Liver (tissue), 9 donors: ENCODE results near the gene SMYD4. TPM values are rescaled to one million over a fixed set of nuclear protein-coding genes. Genes with fewer than 3 reads are reported as not detected.
A peak's percentile ranks its signal among the peaks of the same experiment; 100 is the strongest.

Experiments used
- DNase-seq: peaks from one replicate; pipeline ENCODE4 v3.0.0-alpha.2; 2017; ENCODE audit warnings: low spot score
- H3K27ac ChIP-seq, 2 donors: one replicate each; pipeline ENCODE4 v1.7.0; 2013; ENCODE audit warnings: inconsistent platforms in 2 of 2, low read length in 2 of 2, control low read depth in 1 of 2, low read depth in 1 of 2, mild to moderate bottlenecking in 1 of 2
- H3K27me3 ChIP-seq, 4 donors: one replicate each; pipeline versions ENCODE4 v1.6.1 to v1.7.0; 2013; ENCODE audit warnings: low read length in 3 of 4, inconsistent platforms in 1 of 4, mild to moderate bottlenecking in 1 of 4, moderate library complexity in 1 of 4; ENCODE audit not compliant: control insufficient read depth in 4 of 4, insufficient read depth in 4 of 4
- H3K36me3 ChIP-seq, 4 donors: one replicate each; pipeline versions ENCODE4 v1.6.1 to v1.7.0; 2013; ENCODE audit warnings: low read length in 3 of 4, mild to moderate bottlenecking in 3 of 4, low read depth in 1 of 4, moderate library complexity in 1 of 4; ENCODE audit not compliant: control insufficient read depth in 4 of 4, insufficient read depth in 3 of 4
- H3K4me1 ChIP-seq, 4 donors: one replicate each; pipeline versions ENCODE4 v1.6.1 to v1.7.0; 2013; ENCODE audit warnings: low read length in 3 of 4, mild to moderate bottlenecking in 3 of 4, moderate library complexity in 1 of 4; ENCODE audit not compliant: control insufficient read depth in 4 of 4, insufficient read depth in 4 of 4
- H3K4me3 ChIP-seq, 3 donors: one replicate each; pipeline versions ENCODE4 v1.6.1 to v1.7.0; 2013; ENCODE audit warnings: low read length in 3 of 3, control low read depth in 1 of 3, low read depth in 1 of 3, mild to moderate bottlenecking in 1 of 3
- H3K9ac ChIP-seq, 2 donors: one replicate each; pipeline ENCODE4 v1.7.0; 2013; ENCODE audit warnings: low read length in 2 of 2, mild to moderate bottlenecking in 2 of 2, moderate library complexity in 2 of 2, control low read depth in 1 of 2, low read depth in 1 of 2
- H3K9me3 ChIP-seq, 4 donors: one replicate each; pipeline versions ENCODE4 v1.6.1 to v1.7.0; 2013; ENCODE audit warnings: low read length in 3 of 4; ENCODE audit not compliant: control insufficient read depth in 4 of 4
- ATF3 ChIP-seq: IDR thresholded peaks from 2 replicates; pipeline ENCODE4 v1.6.1; 2016; ENCODE audit warnings: antibody characterized with exemption
- CTCF ChIP-seq: fragments of 150-350 bp; IDR thresholded peaks from 2 replicates; pipeline ENCODE4 v1.5.1; 2017; ENCODE audit warnings: improper control_type of control experiment, low read depth, low read length; ENCODE audit not compliant: missing input control
- EGR1 ChIP-seq, 2 donors: IDR thresholded peaks; 2 replicates each; pipeline ENCODE4 v1.6.1; 2016 to 2018; ENCODE audit warnings: antibody characterized with exemption in 2 of 2, low read depth in 2 of 2
- FOXA1 ChIP-seq: IDR thresholded peaks from 2 replicates; pipeline ENCODE4 v1.6.1; 2016; ENCODE audit warnings: antibody characterized with exemption
- FOXA2 ChIP-seq: IDR thresholded peaks from 2 replicates; pipeline ENCODE4 v1.6.1; 2016; ENCODE audit warnings: antibody characterized with exemption
- GABPA ChIP-seq, 2 donors: IDR thresholded peaks in 1 of 2; conservative IDR thresholded peaks in 1 of 2; 2 replicates each; pipeline ENCODE4 v1.6.1; 2016; ENCODE audit warnings: antibody characterized with exemption in 2 of 2, mild to moderate bottlenecking in 1 of 2, moderate library complexity in 1 of 2
- HNF4A ChIP-seq, 2 donors: conservative IDR thresholded peaks; 2 replicates each; pipeline ENCODE4 v1.6.1; 2016; ENCODE audit warnings: antibody characterized with exemption in 2 of 2, mild to moderate bottlenecking in 2 of 2
- HNF4G ChIP-seq: IDR thresholded peaks from 2 replicates; pipeline ENCODE4 v1.6.1; 2016; ENCODE audit warnings: antibody characterized with exemption
- JUND ChIP-seq, 2 donors: IDR thresholded peaks; 2 replicates each; pipeline ENCODE4 v1.6.1; 2016; ENCODE audit warnings: antibody characterized with exemption in 2 of 2
- MAX ChIP-seq: IDR thresholded peaks from 2 replicates; pipeline ENCODE4 v1.6.1; 2016; ENCODE audit warnings: antibody characterized with exemption
- NR2F2 ChIP-seq: IDR thresholded peaks from 2 replicates; pipeline ENCODE4 v1.6.1; 2016; ENCODE audit warnings: antibody characterized with exemption
- RAD21 ChIP-seq, 2 donors: IDR thresholded peaks; 2 replicates each; pipeline ENCODE4 v1.6.1; 2016; ENCODE audit warnings: antibody characterized with exemption in 2 of 2, mild to moderate bottlenecking in 2 of 2
- REST ChIP-seq: IDR thresholded peaks from 2 replicates; pipeline ENCODE4 v1.6.1; 2016; ENCODE audit warnings: antibody characterized with exemption, mild to moderate bottlenecking
- RXRA ChIP-seq, 2 donors: IDR thresholded peaks; 2 replicates each; pipeline ENCODE4 v1.6.1; 2017 to 2018; ENCODE audit warnings: antibody characterized with exemption in 2 of 2, mild to moderate bottlenecking in 1 of 2
- SP1 ChIP-seq: IDR thresholded peaks from 2 replicates; pipeline ENCODE4 v1.6.1; 2018; ENCODE audit warnings: antibody characterized with exemption, mild to moderate bottlenecking
- TAF1 ChIP-seq: conservative IDR thresholded peaks from 2 replicates; pipeline ENCODE4 v1.6.1; 2016; ENCODE audit warnings: antibody characterized with exemption, mild to moderate bottlenecking
- YY1 ChIP-seq: IDR thresholded peaks from 2 replicates; pipeline ENCODE4 v1.6.1; 2016; ENCODE audit warnings: antibody characterized with exemption, mild to moderate bottlenecking
- ZBTB33 ChIP-seq: IDR thresholded peaks from 2 replicates; pipeline ENCODE4 v1.6.1; 2016; ENCODE audit warnings: antibody characterized with exemption
- WGBS: extraction: QIAGEN DNeasy Blood & Tissue Kit; methylation state at CpG from one replicate; pipeline ENCODE4 v1.1.7; 2013; 5-methylcytosine and 5-hydroxymethylcytosine counted together
- polyA plus RNA-seq, 2 donors: library from polyadenylated mRNA; stranded (reverse) in 1 of 2; unstranded in 1 of 2; fragments of 200-250 nt in 1 of 2; fragments of >200 nt in 1 of 2; fragmentation: Nextera tagmentation in 1 of 2; extraction: Ambion mirVana in 1 of 2; gene quantifications; one replicate each; pipeline versions ENCODE4 v1.2.1 to v1.2.3, GENCODE V29; 2013 to 2015
- total RNA-seq, 2 donors: library from RNA; depleted of rRNA; stranded (reverse); fragments of >200 nt; gene quantifications; one replicate each; pipeline ENCODE4 v1.2.3, GENCODE V29; 2014
- donor health status: healthy.
- donor health status: healthy.
- donor health status: healthy.
- donor health status: healthy.
- donor health status: healthy.

The SMYD4 gene
- total and polyA plus RNA-seq, 4 donors = 2.2 to 9.5 (median 5.2) TPM

- H3K27me3 ChIP-seq = no peaks in the 10 kb centered on the region
- H3K4me3 ChIP-seq = no peak overlapping the region
- WGBS = 94% methylated on average over 38 of the region's 38 CpGs
- no peak overlapping the region for H3K9ac ChIP-seq
- H3K9me3 ChIP-seq = no peaks in the 10 kb centered on the region
- H3K27ac ChIP-seq = peak overlapping the region in 1 of 2 donors; percentile 12
- H3K4me1 ChIP-seq = peaks cover 8 to 41% (median 29%) of the 10 kb centered on the region in 4 donors
- no peak for DNase-seq
- TF ChIP-seq JUND (IDR thresholded peaks at IDR 0.05) = no peak
- no peak for TF ChIP-seq FOXA2
- no peak for TF ChIP-seq ATF3
- no peak for TF ChIP-seq MAX
- TF ChIP-seq SP1 = no peak
- peaks cover 0 to 12% (median 8%) of the 10 kb centered on the region in 4 donors for H3K36me3 ChIP-seq
Observed at GRCh38 chr17:1733759-1734158, 95.9 kb downstream of the SMYD4 start.

- H3K27me3 ChIP-seq = no peaks in the 10 kb centered on the region
- H3K4me1 ChIP-seq = peaks cover 6 to 39% (median 26%) of the 10 kb centered on the region in 4 donors
- TF ChIP-seq RXRA (IDR thresholded peaks at IDR 0.05) = no peak
- TF ChIP-seq CTCF = no peak
- TF ChIP-seq FOXA2 = no peak
- TF ChIP-seq FOXA1 = no peak
- no peak for TF ChIP-seq REST
- TF ChIP-seq ATF3 = no peak
- TF ChIP-seq NR2F2 = no peak
- TF ChIP-seq SP1 = no peak
- TF ChIP-seq TAF1 = no peak
- no peak for TF ChIP-seq HNF4G
- TF ChIP-seq HNF4A (conservative IDR thresholded peaks at IDR 0.05) = no peak
- no peak for TF ChIP-seq EGR1 (IDR thresholded peaks at IDR 0.05; ENCODE audit: low read depth in 2 of 2)
- no peak for TF ChIP-seq JUND (IDR thresholded peaks at IDR 0.05)
- no peak for TF ChIP-seq YY1
- no peak for TF ChIP-seq ZBTB33
- TF ChIP-seq GABPA (IDR thresholded peaks at IDR 0.05 in 1 of 2, conservative IDR thresholded peaks at IDR 0.05 in 1 of 2) = no peak
- TF ChIP-seq MAX = no peak
- no peak for TF ChIP-seq RAD21 (IDR thresholded peaks at IDR 0.05)
- 88% methylated on average over 11 of the region's 11 CpGs for WGBS
- no peak overlapping the region for H3K4me3 ChIP-seq
- H3K27ac ChIP-seq = no peak overlapping the region
- no peak overlapping the region for H3K9ac ChIP-seq
- H3K36me3 ChIP-seq = peaks cover 0 to 12% (median 8%) of the 10 kb centered on the region in 4 donors
- no peak for DNase-seq
- no peaks in the 10 kb centered on the region for H3K9me3 ChIP-seq
Observed at GRCh38 chr17:1732833-1733321, 96.8 kb downstream of the SMYD4 start.
